AG09319 (cell line): ENCODE data around the gene CHD3.
A peak's percentile ranks its signal among the peaks of the same experiment; 100 is the strongest.

Experiments used
- DNase-seq: peaks from one replicate; pipeline ENCODE4 v3.0.0-alpha.2; 2010; ENCODE audit warnings: low read depth; ENCODE audit errors: extremely low read depth
- CTCF ChIP-seq: IDR thresholded peaks from 2 replicates; pipeline ENCODE4 v1.5.1; 2011; ENCODE audit warnings: low read depth, mild to moderate bottlenecking, inconsistent platforms, low read length, moderate library complexity

CHD3 gene

GRCh38 chr17:7894226-7894625 lies 5.6 kb downstream of the CHD3 start:
- no peak for TF ChIP-seq CTCF
- DNase-seq: no peak

DNA sequence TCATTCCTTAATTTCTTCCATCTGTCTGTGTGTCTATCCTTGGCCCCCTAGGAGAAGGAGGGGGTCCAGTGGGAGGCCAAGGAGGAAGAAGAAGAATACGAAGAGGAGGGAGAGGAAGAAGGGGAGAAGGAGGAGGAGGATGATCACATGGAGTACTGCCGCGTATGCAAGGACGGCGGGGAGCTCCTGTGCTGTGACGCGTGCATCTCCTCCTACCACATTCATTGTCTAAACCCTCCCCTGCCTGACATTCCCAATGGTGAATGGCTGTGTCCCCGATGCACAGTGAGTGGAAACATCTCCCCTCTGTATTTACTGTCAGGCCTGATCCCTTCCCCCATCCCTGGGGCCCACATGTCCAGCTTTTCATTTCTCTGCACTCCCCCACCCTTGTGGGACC lies 6.3 kb downstream of the CHD3 start:
- TF ChIP-seq CTCF: no peak

DNA sequence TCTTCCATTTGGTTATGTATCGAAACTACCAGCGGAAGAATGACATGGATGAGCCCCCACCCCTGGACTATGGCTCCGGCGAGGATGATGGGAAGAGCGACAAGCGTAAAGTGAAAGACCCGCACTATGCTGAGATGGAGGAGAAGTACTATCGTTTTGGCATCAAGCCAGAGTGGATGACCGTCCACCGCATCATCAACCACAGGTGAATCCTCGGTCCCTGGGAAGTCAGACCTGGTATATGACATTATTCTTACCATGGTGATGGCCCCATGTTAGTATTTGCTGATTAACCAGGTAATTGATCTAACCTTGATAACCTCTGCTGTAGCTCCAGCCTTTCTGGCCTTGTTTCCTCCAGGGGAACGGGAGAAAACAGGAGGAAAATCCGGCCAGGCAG lies 8.5 kb downstream of the CHD3 start:
- no peak for DNase-seq

More for the DNA sequence above, 6.3 kb downstream of the CHD3 start:
- no peak for DNase-seq

GRCh38 chr17:7897773-7898172 lies 9.2 kb downstream of the CHD3 start:
- peak; percentile 43 for TF ChIP-seq CTCF
- no peak for DNase-seq

More for the DNA sequence above, 8.5 kb downstream of the CHD3 start:
- TF ChIP-seq CTCF: no peak

DNA sequence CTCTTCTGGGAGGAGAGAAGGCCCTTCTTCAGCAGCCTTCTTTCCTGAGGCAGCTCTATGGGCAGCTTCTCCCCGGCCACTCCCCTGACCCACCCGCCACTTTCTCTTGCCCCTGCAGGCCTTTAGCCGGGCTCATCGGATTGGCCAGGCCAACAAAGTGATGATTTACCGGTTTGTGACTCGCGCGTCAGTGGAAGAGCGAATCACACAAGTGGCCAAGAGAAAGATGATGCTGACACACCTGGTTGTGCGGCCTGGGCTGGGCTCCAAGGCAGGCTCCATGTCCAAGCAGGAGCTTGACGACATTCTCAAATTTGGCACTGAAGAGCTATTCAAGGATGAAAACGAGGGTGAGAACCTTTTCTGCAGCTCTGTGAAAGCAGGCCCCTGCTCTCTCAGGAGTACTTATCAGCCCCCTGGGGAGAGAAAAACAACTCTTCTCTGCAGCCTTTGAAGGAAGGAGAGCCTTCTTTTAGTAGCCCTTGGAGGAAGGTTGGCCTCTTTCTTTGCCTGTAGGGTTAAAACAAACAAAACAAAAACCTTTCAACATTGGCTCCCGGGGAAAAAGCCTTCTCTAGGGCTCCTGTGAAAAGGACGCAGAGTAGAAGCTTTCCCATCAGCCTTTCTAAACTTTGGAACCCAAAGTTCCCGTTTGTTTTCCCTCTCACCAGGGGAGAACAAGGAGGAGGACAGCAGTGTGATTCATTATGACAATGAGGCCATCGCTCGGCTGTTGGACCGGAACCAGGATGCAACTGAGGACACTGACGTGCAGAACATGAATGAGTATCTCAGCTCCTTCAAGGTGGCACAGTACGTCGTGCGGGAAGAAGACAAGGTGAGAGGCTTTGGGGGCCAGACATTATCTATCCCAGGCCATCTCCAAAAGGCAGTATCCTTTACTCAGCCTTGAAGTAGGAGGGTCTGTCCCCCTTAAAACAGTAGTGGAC lies 14.8 kb downstream of the CHD3 start:
- no peak for TF ChIP-seq CTCF
- no peak for DNase-seq

- DNase-seq: no peak
Observed at GRCh38 chr17:7909089-7909488, 20.5 kb downstream of the CHD3 start.

More at GRCh38 chr17:7909089-7909488, 20.5 kb downstream of the CHD3 start:
- no peak for TF ChIP-seq CTCF
